ENCODE data around the gene ARHGAP1.

- TF ChIP-seq CTCF (conservative IDR thresholded peaks at IDR 0.05; ENCODE audit: low read length) = no peak
- TF ChIP-seq EZH2phosphoT487 (IDR thresholded peaks at IDR 0.05; ENCODE audit: borderline replicate concordance, low read depth, low read length) = no peak
Measured at GRCh38 chr11:46674463-46675287, 25.7 kb downstream of the ARHGAP1 start.
